Parathyroid adenoma (tissue), 2 donors: Measurements from ENCODE around the gene RRP1.

ENCODE experiments used
- H2AFZ ChIP-seq: fragments of 300-600 bp; sonication (generic); one replicate; pipeline ENCODE4 v1.7.0; 2017; ENCODE audit warnings: antibody characterized with exemption, mild to moderate bottlenecking
- H3K27ac ChIP-seq: fragments of 300-600 bp; sonication (generic); one replicate; pipeline ENCODE4 v1.7.0; 2017
- H3K27me3 ChIP-seq: fragments of 300-600 bp; sonication (generic); one replicate; pipeline ENCODE4 v1.7.0; 2017; ENCODE audit warnings: low read length; ENCODE audit not compliant: control insufficient read depth, insufficient read depth
- H3K36me3 ChIP-seq: fragments of 300-600 bp; sonication (generic); one replicate; pipeline ENCODE4 v1.7.0; 2017; ENCODE audit warnings: low read length; ENCODE audit not compliant: control insufficient read depth, insufficient read depth
- H3K4me1 ChIP-seq: fragments of 300-600 bp; sonication (generic); one replicate; pipeline ENCODE4 v1.7.0; 2017; ENCODE audit warnings: control low read depth
- H3K4me2 ChIP-seq: fragments of 300-600 bp; sonication (generic); one replicate; pipeline ENCODE4 v1.7.0; 2017; ENCODE audit warnings: low read length
- H3K4me3 ChIP-seq: fragments of 300-600 bp; sonication (generic); one replicate; pipeline ENCODE4 v1.7.0; 2017; ENCODE audit warnings: low read depth, low read length
- H3K79me2 ChIP-seq: fragments of 300-600 bp; sonication (generic); one replicate; pipeline ENCODE4 v1.7.0; 2017; ENCODE audit warnings: control low read depth
- H3K9ac ChIP-seq: fragments of 300-600 bp; sonication (generic); one replicate; pipeline ENCODE4 v1.7.0; 2017; ENCODE audit warnings: mild to moderate bottlenecking
- H3K9me3 ChIP-seq: fragments of 300-600 bp; sonication (generic); one replicate; pipeline ENCODE4 v1.7.0; 2017; ENCODE audit warnings: low read length; ENCODE audit not compliant: control insufficient read depth
- TF ChIP-seq, protein P1 (sequence below): fragments of 300-600 bp; sonication (generic); IDR thresholded peaks from one replicate; pipeline ENCODE4 v1.7.0; 2017; ENCODE audit warnings: antibody characterized with exemption, mild to moderate bottlenecking
- donor health status: primary hyperparathyroidism.

Gene RRP1

DNA sequence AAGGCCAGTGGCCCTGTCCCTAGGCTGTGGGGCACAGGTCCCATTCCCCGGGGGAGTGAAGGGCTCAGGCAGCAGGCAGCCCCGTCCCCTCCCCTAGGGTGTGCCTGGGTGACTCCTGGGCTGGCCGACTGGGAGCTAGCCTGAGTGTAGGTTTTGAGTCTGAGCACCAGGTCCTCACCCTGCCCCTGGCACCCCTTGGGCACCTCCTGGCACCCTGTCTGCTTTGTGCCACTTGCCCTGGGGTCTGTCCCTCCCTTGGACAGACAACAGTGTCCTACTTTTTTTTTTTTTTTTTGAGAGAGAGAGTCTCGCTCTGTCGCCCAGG lies 24.2 kb downstream of the RRP1 start:
- no peak overlapping the region for H3K4me2 ChIP-seq
- no peaks in the 10 kb centered on the region for H3K27me3 ChIP-seq
- no peak overlapping the region for H3K27ac ChIP-seq
- H3K4me1 ChIP-seq, result no peaks in the 10 kb centered on the region
- H3K9me3 ChIP-seq, result no peaks in the 10 kb centered on the region
- no peak overlapping the region for H2AFZ ChIP-seq
- TF ChIP-seq, protein P1, sequence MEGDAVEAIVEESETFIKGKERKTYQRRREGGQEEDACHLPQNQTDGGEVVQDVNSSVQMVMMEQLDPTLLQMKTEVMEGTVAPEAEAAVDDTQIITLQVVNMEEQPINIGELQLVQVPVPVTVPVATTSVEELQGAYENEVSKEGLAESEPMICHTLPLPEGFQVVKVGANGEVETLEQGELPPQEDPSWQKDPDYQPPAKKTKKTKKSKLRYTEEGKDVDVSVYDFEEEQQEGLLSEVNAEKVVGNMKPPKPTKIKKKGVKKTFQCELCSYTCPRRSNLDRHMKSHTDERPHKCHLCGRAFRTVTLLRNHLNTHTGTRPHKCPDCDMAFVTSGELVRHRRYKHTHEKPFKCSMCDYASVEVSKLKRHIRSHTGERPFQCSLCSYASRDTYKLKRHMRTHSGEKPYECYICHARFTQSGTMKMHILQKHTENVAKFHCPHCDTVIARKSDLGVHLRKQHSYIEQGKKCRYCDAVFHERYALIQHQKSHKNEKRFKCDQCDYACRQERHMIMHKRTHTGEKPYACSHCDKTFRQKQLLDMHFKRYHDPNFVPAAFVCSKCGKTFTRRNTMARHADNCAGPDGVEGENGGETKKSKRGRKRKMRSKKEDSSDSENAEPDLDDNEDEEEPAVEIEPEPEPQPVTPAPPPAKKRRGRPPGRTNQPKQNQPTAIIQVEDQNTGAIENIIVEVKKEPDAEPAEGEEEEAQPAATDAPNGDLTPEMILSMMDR, result no peak
- no peaks in the 10 kb centered on the region for H3K79me2 ChIP-seq
- no peak overlapping the region for H3K4me3 ChIP-seq
- no peak overlapping the region for H3K9ac ChIP-seq
- no peaks in the 10 kb centered on the region for H3K36me3 ChIP-seq

DNA sequence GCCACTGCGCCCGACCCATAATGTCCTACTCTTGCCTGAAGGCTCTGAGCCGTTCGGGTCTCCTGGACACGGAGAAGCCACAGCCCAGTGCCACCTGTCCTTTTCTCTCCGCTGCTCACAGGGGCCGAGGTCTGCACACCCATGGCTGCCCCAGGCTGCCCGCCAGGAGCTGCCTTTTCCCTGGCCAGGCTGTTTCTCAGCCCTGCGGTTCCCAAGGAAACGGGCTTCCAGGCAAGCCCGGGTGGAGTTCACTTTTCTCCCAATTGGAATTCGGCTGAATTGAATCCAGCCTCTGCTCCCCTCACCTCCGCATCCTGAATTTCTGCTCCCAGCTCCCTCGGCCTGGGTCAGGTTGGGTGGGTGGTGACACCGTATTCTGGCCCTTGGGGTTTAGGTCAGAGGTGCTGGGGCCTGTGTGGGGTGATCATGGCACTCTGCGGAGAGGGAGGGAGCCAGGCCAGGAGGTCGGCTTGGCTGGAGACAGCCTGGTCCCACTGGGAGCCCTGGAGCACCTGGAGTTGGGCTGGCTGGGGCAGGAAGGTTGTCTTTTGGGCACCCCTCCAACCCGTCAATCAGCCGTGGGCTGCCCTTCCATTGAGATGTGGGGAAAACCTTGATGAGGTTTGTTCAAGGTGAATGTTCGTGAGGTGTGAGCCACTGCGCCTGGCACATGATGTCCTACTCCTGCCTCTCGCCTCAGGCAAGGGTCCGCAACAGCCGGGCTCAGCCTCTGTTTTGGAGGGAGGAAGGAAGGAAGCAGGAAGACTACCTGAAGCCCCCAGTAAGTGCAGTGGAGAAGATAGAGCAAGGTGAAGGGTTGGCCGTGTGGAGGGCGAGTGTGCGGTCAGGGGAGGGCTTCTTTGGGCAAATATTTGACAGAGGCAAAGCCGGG lies 25.1 kb downstream of the RRP1 start:
- Histone ChIP-seq H3K4me3 (no peak overlapping the region), H3K36me3 (no peaks in the 10 kb centered on the region), H3K4me2 (no peak overlapping the region), H3K4me1 (no peaks in the 10 kb centered on the region), H3K9ac (no peak overlapping the region), H3K79me2 (no peaks in the 10 kb centered on the region), H3K27ac (no peak overlapping the region), H3K9me3 (no peaks in the 10 kb centered on the region), H3K27me3 (no peaks in the 10 kb centered on the region), H2AFZ (no peak overlapping the region)
- TF ChIP-seq, protein P1, result no peak

DNA sequence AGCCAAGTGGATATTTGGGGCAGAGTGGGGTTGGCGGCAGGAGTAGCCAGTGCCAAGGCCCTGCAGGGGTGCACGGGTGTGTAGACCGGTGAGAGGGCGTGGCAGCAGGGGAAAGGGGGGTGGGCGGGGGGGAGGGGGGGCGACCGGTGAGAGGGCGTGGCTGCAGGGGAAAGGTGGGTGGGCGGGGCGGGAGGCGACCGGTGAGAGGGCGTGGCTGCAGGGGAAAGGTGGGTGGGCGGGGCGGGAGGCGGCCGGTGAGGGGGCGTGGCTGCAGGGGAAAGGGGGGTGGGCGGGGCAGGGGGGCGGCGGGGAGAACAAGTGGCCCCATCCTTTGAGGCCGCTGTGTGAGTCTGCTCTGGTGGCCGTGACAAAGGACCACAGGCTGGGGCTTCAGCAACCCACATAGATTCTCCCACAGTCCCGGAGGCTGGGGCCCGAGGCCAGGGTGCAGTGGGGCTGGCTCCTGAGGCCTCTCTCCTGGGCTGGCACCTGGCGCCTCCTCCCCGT lies 25.8 kb downstream of the RRP1 start:
- Histone ChIP-seq H2AFZ (no peak overlapping the region), H3K4me1 (no peaks in the 10 kb centered on the region), H3K79me2 (no peaks in the 10 kb centered on the region), H3K27ac (no peak overlapping the region), H3K27me3 (no peaks in the 10 kb centered on the region), H3K9ac (no peak overlapping the region), H3K4me3 (no peak overlapping the region), H3K4me2 (no peak overlapping the region), H3K36me3 (no peaks in the 10 kb centered on the region), H3K9me3 (no peaks in the 10 kb centered on the region)
- TF ChIP-seq, protein P1, result no peak

DNA sequence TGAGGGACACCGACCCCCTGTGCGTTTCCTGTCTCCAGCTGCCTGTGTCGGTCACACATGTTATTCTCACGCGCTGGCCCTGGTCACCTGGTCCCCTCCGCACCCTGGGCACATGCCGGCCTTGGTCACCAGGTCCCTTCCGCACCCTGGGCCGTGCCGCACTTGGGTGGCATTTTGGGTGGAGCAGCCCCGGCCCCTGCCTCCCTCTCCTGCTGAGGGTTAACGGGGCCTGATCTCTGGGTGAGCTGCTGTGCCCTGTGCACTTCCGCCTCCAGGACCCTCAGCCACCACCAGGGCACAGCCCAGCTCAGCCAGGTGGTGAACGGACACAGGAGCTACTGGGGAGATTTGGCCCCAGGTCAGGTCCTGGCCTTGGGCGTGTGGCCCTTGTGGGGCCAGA lies 26.6 kb downstream of the RRP1 start:
- TF ChIP-seq, protein P1, result no peak
- no peak overlapping the region for H3K27ac ChIP-seq
- no peak overlapping the region for H3K4me3 ChIP-seq
- H3K9ac ChIP-seq, result no peak overlapping the region
- no peak overlapping the region for H2AFZ ChIP-seq
- no peaks in the 10 kb centered on the region for H3K79me2 ChIP-seq
- no peak overlapping the region for H3K4me2 ChIP-seq
- no peaks in the 10 kb centered on the region for H3K27me3 ChIP-seq
- no peaks in the 10 kb centered on the region for H3K9me3 ChIP-seq
- H3K36me3 ChIP-seq, result no peaks in the 10 kb centered on the region
- no peaks in the 10 kb centered on the region for H3K4me1 ChIP-seq

DNA sequence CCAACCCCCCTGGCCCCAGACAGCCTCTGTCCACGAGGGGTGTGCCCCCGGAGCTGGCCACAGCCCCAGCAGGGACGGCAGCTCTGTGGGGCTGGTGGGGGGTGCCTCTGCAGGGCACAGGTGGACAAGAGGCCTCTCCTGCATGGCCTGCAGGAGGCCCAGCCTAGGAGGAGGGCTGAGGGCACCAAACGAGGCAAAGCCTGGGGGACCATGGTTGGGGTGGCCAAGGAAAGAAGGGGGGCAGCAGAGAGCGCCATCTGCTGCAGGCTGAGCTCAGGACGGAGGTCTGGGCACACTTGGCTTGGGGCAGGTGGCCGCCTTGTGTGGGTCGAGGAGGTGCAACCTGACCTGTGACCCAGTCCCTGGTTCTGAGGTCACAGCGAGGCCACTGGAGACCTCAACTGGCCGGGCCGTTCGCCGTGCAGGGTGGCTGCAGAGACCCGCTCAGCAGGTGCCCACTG lies 27.3 kb downstream of the RRP1 start:
- Histone ChIP-seq H2AFZ (no peak overlapping the region), H3K9me3 (no peaks in the 10 kb centered on the region), H3K79me2 (no peaks in the 10 kb centered on the region), H3K4me2 (no peak overlapping the region), H3K4me1 (no peaks in the 10 kb centered on the region), H3K27me3 (no peaks in the 10 kb centered on the region), H3K9ac (no peak overlapping the region), H3K36me3 (no peaks in the 10 kb centered on the region), H3K4me3 (no peak overlapping the region), H3K27ac (no peak overlapping the region)
- TF ChIP-seq, protein P1, result no peak
